OCI-LY3 (cell line): ENCODE measurements around the gene CACNA2D2.

Source experiments
- CTCF ChIP-seq: fragments of 200-600, 300-600 bp; sonication (generic); IDR thresholded peaks from 2 replicates; pipeline ENCODE4 v1.5.1; 2014; ENCODE audit warnings: antibody characterized with exemption, low read length, low read depth
- EZH2phosphoT487 ChIP-seq: fragments of 200-600 bp; shearing (Covaris generic); IDR thresholded peaks from 2 replicates; pipeline ENCODE4 v1.6.1; 2018; ENCODE audit warnings: antibody characterized with exemption, mixed run types, low read depth

- no peak for TF ChIP-seq CTCF
- TF ChIP-seq EZH2phosphoT487 = no peak
Observed at GRCh38 chr3:50433954-50434353, 69.5 kb downstream of the CACNA2D2 start.
